ENCODE results near the gene CIRBP. TPM values are rescaled to one million over a fixed set of nuclear protein-coding genes. Genes with fewer than 3 reads are reported as not detected.

CIRBP gene
- total RNA-seq, 1 donor from 2014 or later = 219 TPM

DNA sequence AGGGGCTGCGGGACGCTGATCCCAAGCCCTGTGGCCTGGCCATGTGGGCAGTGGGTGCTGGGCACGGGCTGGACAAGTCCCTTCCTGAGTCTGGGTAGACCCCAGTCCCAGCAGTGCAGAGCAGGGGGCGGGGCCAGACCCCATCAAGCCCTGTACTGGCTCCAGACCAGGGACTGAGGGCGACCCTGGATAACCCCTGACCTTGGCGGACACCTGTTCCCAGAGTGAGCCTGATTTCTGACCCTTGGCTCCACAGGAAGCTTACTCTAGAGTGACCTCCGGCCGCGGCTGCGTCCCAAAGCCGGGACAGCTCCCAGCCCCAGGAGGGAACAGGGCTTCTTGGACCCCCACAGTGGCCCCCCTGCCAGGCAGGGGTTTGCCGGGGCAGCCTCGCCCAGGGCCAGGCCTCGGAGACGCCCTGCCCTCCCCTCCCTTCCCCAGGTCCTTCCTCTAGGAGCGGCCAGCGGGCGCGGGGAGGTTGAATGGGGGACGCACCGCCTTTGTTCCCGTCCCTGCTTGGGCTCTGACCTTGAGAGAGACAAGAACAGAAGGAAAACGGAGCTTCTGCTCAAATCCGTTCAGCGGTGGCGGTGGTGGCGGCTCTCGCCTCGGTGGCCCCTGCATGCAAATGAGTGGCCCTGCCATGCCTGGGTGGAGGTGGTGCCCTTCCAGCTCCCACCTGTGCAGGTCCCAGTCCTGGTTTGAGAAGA, 14.2 kb downstream of the CIRBP start:
- no peak for ATAC-seq
- no peak for DNase-seq (ENCODE audit: missing footprints)
- intact Hi-C loops (cut with DNase I) = no loop called here

DNA sequence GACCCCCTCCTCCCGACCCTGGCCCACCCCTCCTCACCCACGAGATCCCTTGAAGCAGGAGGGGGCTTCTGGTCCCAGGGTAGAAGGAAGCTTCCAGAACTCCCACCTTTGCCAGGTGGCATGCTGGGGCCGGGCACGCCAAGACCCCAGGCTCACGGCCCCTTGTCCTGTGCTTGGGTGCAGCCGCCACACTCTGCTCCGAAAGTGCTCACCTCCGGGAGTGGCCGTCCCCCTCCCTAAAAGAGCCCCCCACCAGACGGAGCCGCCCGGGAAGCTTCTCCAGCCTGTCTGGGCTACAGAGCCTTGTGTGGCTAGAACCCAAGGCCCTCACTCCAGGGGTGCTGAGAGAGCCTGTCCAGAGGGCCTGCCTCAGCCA, 14.8 kb downstream of the CIRBP start:
- intact Hi-C loops (cut with DNase I) = no loop called here
- DNase-seq (ENCODE audit: missing footprints) (no peak), ATAC-seq (no peak)

DNA sequence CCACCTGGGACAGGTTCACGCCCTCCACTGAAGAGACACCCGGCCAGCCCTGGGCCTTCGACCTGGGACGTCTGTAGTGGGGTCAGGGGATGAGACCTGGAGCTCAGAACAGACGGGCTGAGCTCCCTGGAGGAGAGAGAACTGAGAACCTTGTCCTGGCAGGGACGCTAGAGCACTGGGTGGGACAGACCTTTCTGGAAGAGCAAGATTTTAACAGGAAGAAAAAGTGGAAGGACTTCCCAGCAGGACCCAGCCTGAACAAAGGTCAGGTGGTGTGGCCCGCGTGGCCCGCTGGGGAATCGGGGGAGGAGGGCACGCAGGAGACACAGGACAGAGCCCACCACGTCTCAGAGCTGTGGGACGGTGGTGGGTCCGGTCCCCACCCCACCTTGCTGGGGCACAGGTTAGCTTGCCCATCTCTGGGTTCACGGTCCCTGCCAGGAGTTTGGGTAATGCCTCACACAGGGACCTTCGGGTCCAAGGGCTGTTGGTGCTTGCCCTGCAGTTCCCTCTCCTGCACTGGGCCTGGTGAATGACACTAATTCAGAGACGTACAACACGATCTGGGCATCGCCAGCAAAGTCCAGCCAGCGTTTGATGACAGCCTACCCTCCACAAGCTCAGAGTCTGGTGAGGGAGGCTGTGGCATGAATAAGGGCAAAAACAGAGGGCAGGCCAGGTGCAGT, 15.3 kb downstream of the CIRBP start:
- intact Hi-C loops (cut with DNase I) = no loop called here
- no peak for DNase-seq (ENCODE audit: missing footprints)
- ATAC-seq = no peak

DNA sequence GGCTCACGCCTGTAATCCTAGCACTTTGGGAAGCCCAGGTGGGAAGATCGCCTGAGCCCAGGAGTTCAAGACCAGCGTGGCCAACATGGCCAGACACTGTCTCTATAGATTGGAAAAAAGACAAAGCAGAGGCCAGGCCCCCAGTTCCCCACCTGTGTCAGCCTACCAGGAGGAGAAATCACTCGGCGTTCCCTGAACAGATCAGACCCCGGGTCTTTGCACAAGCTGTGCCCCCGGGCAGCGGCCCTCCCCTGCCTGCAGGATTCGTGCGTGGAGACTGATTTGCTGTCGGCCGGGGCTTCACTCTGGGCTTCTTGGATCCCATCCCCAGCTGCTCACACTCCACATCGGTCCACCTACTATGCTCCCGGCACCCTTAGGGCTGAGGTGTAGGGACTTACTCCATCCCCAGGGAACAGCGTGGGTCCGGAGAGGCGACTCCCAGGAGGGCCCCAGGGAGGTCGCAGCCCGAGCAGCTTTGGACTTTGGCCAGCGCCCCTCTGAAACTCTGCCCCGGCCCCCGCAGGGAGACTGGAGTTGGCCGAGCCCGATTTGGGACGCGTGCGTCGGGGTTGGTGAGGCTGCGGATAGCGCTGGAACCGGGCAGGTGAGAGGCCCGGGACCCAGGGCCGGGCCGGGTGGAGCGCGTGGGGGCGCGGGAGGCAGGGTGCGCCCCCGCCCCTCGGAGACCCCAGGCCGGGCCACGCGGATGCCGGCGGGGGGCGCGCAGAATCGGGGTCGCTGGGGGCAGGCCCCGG, 16.0 kb downstream of the CIRBP start:
- DNase-seq (ENCODE audit: missing footprints) = no peak
- intact Hi-C loops (cut with DNase I) = no loop called here
- no peak for ATAC-seq

DNA sequence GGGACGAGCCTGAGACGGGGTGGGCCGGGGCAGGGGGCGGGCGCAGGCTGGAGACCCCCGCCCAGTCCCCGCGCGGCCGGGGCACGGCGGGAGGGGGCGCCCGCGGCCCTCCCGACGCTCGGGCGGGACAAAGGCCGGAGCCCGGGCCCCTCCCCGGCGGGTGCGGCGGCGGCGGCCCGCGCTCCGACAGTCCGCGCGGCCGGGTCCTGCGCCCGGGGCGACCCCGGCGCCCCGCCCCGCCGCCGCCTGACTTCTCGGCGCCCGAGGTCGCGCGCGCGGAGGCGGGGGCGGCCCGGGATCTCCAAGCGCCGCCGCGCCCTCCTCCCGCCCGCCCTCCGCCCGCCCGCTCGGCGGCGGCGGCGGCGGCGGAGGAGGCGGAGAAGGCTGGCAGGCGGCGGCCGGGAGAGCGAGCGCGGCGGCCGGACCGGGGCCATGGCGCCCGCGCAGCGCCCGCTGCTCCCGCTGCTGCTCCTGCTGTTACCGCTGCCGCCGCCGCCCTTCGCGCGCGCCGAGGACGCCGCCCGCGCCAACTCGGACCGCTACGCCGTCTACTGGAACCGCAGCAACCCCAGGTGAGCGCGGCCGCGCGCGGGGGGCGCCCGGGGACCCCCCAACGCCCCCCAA, 16.7 kb downstream of the CIRBP start, which contains the start of gene EFNA2:
EFNA2 (plus strand) TSS at position 137 of the 624 bp plus-strand sequence; CDS start at position 433, 296 bp downstream.
- no peak for DNase-seq (ENCODE audit: missing footprints)
- intact Hi-C loops (cut with DNase I) = no loop called here
- no peak for ATAC-seq

DNA sequence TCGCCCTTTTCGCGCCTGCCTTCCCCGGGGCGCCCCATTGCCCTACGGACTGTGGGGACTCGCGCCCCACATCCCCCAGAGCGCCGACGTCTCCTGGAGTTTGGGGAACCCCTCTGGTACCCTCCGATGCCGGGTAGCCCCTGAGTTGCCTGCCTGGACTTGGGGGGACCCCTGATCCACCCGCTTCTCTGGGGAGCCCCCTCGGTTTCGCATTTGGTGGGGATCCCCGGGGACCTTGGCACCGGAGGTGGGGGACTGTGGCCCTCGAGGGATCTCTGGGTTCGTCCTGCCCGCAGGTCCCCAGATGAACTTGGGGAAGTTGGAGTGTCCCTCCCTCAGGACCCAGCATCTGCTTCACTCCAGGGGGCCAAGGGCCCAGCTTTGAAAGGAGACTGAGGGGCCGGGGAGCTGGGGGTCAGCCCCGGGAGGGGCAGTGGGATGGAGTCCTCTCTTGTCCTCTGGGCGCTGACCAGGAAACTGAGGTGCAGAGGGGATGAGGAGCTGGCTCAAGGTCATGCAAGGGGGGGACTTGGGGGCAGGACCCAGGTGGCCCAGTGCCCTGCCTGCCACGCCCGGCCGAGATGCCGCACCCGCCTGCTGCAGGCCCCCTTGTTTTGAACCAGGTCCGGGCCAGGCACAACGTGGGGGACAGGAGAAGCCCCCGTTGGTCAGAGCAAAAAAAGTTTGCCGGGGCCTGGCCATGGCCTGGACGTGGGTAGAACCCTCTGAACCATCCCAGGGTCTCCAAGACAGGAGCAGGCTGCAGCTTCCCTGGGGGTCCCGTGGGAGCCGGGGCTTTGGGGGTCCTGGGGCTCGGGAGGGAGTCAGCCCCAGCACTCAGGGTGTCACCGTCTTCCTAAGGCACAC, 17.6 kb downstream of the CIRBP start:
- DNase-seq (ENCODE audit: missing footprints) (no peak), ATAC-seq (no peak)
- intact Hi-C loops (cut with DNase I) = no loop called here

DNA sequence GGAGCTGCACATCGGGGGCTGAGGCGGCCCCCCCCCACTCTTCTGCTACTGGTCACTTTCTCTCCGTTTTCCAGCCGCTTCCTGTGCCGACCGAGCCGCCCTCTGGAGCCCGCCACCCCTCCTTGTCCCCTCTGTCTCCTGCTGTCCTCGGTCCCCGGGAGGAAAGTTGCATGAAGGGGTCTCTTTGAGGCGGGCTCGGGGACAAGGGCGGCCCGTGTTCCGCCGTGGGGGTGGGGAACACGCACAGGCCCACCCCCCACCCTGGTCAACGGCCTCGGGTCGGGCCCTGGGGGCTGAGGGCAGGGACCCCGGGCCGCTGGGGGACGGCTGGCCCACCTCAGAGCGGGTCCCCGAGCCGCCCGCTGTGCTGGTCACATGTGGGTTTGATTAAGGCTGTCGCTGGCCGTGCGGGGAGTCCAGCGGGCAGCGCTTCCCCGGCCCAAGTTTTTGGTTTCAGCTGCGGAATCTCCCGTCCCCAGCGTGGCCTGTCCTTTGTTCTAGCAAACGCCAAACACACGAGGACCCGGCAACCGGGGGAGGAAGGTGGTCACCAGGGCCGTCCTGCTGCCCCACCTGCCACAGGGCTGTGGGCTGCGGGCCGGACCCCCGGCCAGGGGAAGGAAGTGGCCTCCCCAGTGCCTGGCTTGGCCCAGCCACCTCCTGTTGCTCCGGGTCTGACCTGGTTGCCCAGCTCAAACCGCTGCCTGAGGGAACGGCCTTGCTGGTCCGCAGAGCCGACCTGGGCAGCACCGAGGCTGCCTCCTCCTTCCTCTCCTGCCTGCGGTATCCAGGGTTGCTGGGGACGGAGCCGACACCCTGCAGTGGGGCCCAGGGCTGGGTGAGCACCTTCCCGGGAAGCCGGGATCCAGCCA, 18.5 kb downstream of the CIRBP start:
- intact Hi-C loops (cut with DNase I) = no loop called here
- ATAC-seq (no peak), DNase-seq (ENCODE audit: missing footprints) (no peak)

DNA sequence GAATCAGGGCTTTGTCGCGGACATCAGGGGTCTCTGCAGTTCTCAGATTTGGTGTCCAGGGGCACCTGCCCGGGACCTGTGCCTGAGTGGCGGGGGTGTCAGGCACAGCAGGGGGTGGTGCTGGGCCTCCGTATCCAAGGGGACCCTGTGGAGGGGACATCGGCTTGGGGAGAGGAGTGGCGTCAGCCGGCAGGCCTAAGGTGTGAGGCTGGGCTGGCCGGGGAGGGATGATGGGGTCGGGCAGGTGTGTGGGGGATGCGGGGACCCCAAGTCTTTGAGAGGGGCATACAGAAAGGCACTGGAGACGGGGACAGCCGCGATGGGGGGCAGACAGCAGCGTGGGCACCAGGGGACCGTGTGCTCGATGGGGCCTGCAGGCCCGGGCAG, 19.1 kb downstream of the CIRBP start:
- DNase-seq (ENCODE audit: missing footprints) (no peak), ATAC-seq (no peak)
- intact Hi-C loops (cut with DNase I) = no loop called here

DNA sequence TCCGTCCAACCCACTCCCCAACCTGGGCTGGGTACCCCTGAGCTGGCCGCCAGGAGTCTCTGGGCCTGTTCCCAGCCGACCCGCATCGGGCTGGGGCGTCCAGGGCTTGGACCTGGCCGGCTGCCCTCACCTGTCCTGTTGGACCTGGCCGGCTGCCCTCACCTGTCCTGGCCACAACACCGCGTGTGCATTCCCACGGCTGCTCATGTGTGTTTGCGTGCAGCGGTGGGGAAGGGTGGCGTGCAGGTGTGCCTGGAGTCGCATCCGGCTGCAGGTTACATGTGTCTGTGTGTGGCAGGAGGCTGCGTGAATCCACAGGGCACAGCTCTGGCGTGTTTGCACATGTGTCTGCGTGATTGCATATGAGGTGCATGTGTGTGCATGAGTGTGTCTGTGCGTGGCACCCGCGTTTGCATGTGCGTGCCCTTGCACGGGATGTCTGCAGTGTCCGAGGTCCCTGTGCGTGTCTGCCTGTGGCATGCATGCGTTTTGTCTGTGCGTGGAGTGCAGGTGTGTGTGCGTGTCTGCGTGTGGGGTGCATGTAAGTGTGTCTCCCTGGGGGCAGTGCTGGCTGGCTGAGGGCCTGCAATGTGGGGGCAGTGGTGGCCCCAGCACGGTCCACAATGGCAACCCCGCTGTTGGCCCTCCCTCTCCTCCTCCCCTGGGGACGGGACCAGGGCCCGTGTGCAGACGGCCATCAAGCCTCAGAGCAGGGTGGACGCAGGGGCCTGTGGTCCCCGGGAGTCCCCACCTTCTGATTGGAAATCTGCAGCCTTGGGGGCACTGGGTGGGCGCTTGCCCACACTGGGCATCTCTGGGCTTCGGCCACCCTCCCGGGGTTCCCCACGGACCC, 19.9 kb downstream of the CIRBP start:
- DNase-seq (ENCODE audit: missing footprints) (no peak), ATAC-seq (no peak)
- intact Hi-C loops (cut with DNase I) = no loop called here

DNA sequence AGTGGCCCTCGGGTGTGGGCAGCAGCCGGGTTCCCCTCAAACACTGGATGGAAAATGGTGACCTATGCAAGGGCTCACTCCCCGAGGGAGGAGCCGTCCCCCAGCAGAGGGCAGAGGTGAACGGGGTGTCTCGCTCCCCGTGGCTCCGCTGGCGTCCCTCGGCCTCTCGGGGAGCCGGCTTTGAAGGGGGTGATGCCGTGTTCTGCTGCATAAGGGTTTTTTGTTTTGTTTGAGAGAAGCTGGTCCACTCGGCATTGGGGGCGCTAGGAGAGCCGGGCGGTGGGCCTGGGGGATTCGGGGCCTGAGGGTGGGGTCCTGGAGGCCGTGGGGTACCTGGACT, 20.5 kb downstream of the CIRBP start:
- intact Hi-C loops (cut with DNase I) = no loop called here
- ATAC-seq (no peak), DNase-seq (ENCODE audit: missing footprints) (no peak)

DNA sequence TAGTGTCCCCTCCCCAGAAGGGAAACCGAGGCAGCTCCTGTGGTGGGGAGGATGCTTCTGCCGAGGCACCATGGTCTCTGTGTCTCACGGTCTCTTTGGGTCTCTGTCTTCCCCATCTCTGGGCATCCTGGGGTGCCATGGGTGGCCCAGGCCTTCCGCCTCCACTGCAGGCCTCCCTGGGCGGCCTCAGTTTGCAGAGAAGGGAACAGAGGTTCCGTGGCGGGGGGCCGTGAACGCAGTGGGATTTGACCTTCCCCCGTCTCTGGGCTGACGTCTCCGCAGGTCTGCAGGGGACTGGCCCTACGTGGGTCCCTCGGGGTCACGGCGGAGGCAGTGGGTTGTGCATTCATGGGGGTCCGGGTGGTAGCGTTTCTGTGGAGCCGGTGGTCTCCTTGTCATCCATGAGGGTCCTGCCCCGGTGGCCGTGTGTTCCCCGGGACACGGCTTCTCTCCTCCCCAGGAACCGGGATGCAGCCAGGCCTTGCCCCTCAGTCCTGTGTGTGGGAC, 21.1 kb downstream of the CIRBP start:
- intact Hi-C loops (cut with DNase I) = no loop called here
- ATAC-seq (no peak), DNase-seq (ENCODE audit: missing footprints) (no peak)

DNA sequence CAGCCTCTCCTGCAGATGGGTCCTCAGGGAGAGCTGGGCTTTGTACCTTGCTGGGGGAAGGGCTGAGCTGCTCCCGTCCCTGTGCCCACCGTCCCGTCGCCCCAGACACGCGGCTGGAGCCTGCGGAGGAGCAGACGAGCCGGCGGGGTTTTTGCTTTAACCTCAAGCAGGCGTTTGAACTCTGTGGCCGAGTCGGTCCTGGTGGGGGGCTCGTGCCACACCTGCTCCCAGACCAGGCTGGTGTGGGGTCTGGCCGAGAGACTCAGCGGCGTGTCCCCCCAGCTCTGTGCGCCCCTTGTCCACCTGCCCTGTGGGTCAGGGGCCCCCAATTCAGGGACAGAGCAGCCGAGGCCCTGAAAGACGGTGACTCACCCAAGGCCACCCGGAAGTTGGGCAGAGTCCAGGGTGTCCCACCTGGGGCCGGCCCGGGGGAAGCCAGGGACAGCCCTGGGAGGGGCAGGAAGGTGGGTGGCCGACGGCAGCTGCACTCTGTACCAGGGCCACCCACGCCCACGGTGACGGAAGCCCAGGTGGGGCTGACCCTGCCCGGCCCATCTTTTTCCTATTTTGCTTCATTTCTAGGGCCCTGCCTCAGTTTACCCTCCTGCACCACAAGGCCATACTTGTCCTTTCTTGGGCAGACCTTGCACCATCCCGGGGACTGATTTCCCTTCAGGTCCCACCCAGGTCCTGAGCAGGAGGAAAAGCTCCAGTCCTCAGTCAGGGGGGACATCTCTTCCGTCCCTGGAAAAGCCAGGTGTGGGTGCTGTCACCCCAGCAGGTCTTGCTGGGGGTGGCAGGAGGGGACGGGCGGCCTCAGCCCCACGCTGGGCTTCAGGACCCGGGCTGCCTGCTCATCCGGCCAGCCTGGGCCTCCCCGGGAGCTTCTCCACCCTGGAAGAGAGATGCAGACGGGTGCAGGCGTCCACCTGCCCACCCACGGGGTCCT, 21.8 kb downstream of the CIRBP start:
- intact Hi-C loops (cut with DNase I) = no loop called here
- no peak for DNase-seq (ENCODE audit: missing footprints)
- ATAC-seq = no peak

DNA sequence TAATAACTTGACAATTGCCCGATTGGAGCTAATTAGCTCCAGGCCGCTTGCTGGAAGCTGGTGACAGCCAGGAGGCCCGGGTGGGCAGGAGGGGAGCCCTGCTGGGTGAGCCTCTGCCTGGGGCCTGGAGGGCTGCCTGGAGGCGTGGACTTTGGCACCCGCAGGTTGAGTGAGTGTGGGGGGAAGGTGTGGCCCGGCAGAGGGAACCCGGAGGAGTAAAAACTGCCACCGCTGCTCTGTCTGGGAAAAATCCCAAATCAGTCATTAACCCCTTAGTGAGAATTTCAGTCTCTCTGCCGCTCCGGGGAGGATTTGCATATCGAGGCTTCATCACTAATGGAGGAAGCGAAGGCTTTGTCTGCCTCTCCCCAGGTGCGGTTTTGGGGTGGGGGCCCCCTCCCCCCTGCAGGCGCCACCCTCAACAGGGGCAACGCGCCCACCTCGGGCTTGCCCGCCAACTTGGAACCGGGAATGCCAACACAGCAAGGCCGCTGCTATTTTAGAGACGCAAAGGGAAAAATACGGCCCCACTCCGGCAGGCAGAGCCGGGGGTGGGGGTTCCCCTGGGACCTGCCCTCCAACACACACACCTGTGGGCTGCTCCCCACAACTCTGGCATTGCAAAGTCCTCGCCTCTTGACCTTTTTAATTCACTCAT, 22.8 kb downstream of the CIRBP start:
- ATAC-seq = no peak
- no peak for DNase-seq (ENCODE audit: missing footprints)
- intact Hi-C loops (cut with DNase I) = no loop called here

DNA sequence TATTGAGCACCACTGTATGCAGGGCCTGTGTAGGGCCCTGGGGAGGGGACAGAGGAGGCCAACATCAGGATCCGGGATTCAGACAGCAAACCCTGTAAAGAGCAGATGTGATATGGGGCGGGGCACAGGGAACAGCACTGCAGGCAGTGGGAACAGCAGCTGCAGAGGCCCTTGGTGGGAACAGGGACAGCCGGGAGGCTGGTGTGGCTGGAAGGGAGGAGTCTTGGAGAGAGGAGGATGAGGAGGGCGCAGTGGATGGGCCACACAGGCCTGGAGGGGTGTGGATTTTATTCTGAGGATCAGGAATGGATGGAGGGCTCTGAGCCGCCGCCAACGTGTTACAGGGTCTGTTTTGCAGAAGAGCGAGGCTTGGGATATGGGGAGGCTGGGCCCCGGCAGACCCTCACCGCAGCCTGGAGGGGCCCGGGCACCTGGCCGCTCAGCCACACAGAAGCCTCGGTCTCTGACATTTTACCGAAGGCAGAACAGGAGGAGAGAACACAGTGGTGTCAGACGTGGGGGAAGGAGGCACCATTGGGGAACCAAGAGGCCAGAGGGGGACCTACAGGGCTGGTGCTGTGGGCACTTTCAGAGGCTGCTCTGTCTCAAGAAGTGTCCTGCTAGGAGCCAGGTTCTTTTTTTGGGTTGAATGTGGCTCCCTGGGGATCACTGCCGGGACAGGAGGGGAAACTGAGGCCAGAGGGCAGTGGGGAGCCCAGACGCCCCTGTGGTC, 23.5 kb downstream of the CIRBP start:
- intact Hi-C loops (cut with DNase I) = no loop called here
- no peak for DNase-seq (ENCODE audit: missing footprints)
- ATAC-seq = no peak
